Neural cell (in vitro differentiated cells): ENCODE measurements around the gene WWC1. TPM values are rescaled to one million over a fixed set of nuclear protein-coding genes. Genes with fewer than 3 reads are reported as not detected.

ENCODE experiments used
- H2AFZ ChIP-seq: fragments of 200-600, 300-800 bp; sonication (generic), shearing (Covaris generic); 2 replicates; pipeline ENCODE4 v1.6.0; 2014; ENCODE audit warnings: low read depth, mild to moderate bottlenecking, antibody characterized with exemption, low read length, moderate library complexity
- H3F3A ChIP-seq: fragments of 200-600 bp; shearing (Covaris generic); 2 replicates; pipeline ENCODE4 v1.6.1; 2016; ENCODE audit warnings: mild to moderate bottlenecking, moderate library complexity, mixed read lengths, antibody characterized with exemption, low read length; ENCODE audit not compliant: insufficient read depth, poor library complexity, severe bottlenecking
- H3K27ac ChIP-seq: fragments of 200-600, 300-800 bp; sonication (generic), shearing (Covaris generic); 2 replicates; pipeline ENCODE4 v1.5.1; 2014; ENCODE audit warnings: mild to moderate bottlenecking, low read length, moderate library complexity
- H3K27me3 ChIP-seq: fragments of 300-800, 200-600 bp; sonication (generic), shearing (Covaris generic); 2 replicates; pipeline ENCODE4 v1.6.0; 2014; ENCODE audit warnings: mild to moderate bottlenecking, low read depth, low read length, moderate library complexity; ENCODE audit not compliant: insufficient read depth
- H3K36me3 ChIP-seq: fragments of 300-800, 200-600 bp; sonication (generic), shearing (Covaris generic); 2 replicates; pipeline ENCODE4 v1.5.1; 2014; ENCODE audit warnings: mild to moderate bottlenecking, antibody characterized with exemption, low read length, moderate library complexity; ENCODE audit not compliant: insufficient read depth
- H3K4me2 ChIP-seq: fragments of 300-800, 200-600 bp; sonication (generic), shearing (Covaris generic); 2 replicates; pipeline ENCODE4 v1.6.0; 2014; ENCODE audit warnings: mild to moderate bottlenecking, low read length
- H3K4me3 ChIP-seq: fragments of 300-800, 200-600 bp; sonication (generic), shearing (Covaris generic); 2 replicates; pipeline ENCODE4 v1.5.1; 2014; ENCODE audit warnings: mild to moderate bottlenecking, low read length, moderate library complexity
- H3K79me2 ChIP-seq: fragments of 200-600 bp; shearing (Covaris generic); replicated peaks from 2 replicates; pipeline ENCODE4 v1.6.0; 2014; ENCODE audit warnings: mild to moderate bottlenecking, low read length, moderate library complexity; ENCODE audit not compliant: insufficient read depth
- H3K9ac ChIP-seq: fragments of 300-800, 200-600 bp; sonication (generic), shearing (Covaris generic); 2 replicates; pipeline ENCODE4 v1.6.1; 2016; ENCODE audit warnings: mild to moderate bottlenecking, low read length, mixed read lengths
- H3K9me2 ChIP-seq: fragments of 200-600 bp; shearing (Covaris generic); 2 replicates; pipeline ENCODE4 v1.6.1; 2016; ENCODE audit warnings: mild to moderate bottlenecking, low read length, mixed read lengths; ENCODE audit not compliant: insufficient read depth
- H3K9me3 ChIP-seq: fragments of 200-600, 300-800 bp; sonication (generic), shearing (Covaris generic); 2 replicates; pipeline ENCODE4 v1.6.1; 2016; ENCODE audit warnings: mild to moderate bottlenecking, mixed run types, low read length, moderate library complexity, mixed read lengths
- H4K20me1 ChIP-seq: fragments of 200-600 bp; shearing (Covaris generic); 2 replicates; pipeline ENCODE4 v1.6.1; 2016; ENCODE audit warnings: mild to moderate bottlenecking, mixed run types; ENCODE audit not compliant: insufficient read depth
- EP300 ChIP-seq: fragments of 450-650 bp; conservative IDR thresholded peaks from 2 replicates; pipeline ENCODE4 v1.6.1; 2014; ENCODE audit warnings: antibody characterized with exemption, mild to moderate bottlenecking, moderate library complexity; ENCODE audit not compliant: poor library complexity, severe bottlenecking
- EZH2 ChIP-seq: fragments of 200-600, 300-800 bp; shearing (Covaris generic), sonication (generic); IDR thresholded peaks from 2 replicates; pipeline ENCODE4 v1.6.1; 2014; ENCODE audit warnings: antibody characterized with exemption, low read length, borderline replicate concordance, mild to moderate bottlenecking; ENCODE audit not compliant: insufficient read depth, poor library complexity, severe bottlenecking
- MXI1 ChIP-seq: fragments of 450-650 bp; conservative IDR thresholded peaks from 2 replicates; pipeline ENCODE4 v1.6.1; 2014; ENCODE audit warnings: antibody characterized with exemption, mild to moderate bottlenecking; ENCODE audit not compliant: poor library complexity, severe bottlenecking
- POLR2AphosphoS5 ChIP-seq: IDR thresholded peaks from 2 replicates; pipeline ENCODE4 v1.6.1; 2012
- RAD21 ChIP-seq: fragments of 450-650 bp; conservative IDR thresholded peaks from 2 replicates; pipeline ENCODE4 v1.6.1; 2014; ENCODE audit warnings: antibody characterized with exemption, mild to moderate bottlenecking, moderate library complexity
- SMC3 ChIP-seq: fragments of 450-650 bp; conservative IDR thresholded peaks from 2 replicates; pipeline ENCODE4 v1.6.1; 2014; ENCODE audit warnings: antibody characterized with exemption, mild to moderate bottlenecking, moderate library complexity; ENCODE audit not compliant: poor library complexity
- TAF1 ChIP-seq: IDR thresholded peaks from 2 replicates; pipeline ENCODE4 v1.6.1; 2012; ENCODE audit warnings: low read depth
- polyA plus RNA-seq: library from polyadenylated mRNA; depleted of rRNA; stranded (reverse); fragments of >200 nt; gene quantifications from 2 replicates; pipeline ENCODE4 v1.2.3, GENCODE V29; 2014
- TF ChIP-seq, protein P1 (sequence below): fragments of 450-650 bp; IDR thresholded peaks from 2 replicates; pipeline ENCODE4 v1.5.1; 2014; ENCODE audit warnings: antibody characterized with exemption, mild to moderate bottlenecking, moderate library complexity; ENCODE audit not compliant: poor library complexity, severe bottlenecking
- TF ChIP-seq, protein P2 (sequence below): IDR thresholded peaks from 2 replicates; pipeline ENCODE4 v1.6.1; 2012; ENCODE audit warnings: borderline replicate concordance

Gene WWC1
- polyA plus RNA-seq, 1 donor from 2014 or later, result 0.97 TPM

DNA sequence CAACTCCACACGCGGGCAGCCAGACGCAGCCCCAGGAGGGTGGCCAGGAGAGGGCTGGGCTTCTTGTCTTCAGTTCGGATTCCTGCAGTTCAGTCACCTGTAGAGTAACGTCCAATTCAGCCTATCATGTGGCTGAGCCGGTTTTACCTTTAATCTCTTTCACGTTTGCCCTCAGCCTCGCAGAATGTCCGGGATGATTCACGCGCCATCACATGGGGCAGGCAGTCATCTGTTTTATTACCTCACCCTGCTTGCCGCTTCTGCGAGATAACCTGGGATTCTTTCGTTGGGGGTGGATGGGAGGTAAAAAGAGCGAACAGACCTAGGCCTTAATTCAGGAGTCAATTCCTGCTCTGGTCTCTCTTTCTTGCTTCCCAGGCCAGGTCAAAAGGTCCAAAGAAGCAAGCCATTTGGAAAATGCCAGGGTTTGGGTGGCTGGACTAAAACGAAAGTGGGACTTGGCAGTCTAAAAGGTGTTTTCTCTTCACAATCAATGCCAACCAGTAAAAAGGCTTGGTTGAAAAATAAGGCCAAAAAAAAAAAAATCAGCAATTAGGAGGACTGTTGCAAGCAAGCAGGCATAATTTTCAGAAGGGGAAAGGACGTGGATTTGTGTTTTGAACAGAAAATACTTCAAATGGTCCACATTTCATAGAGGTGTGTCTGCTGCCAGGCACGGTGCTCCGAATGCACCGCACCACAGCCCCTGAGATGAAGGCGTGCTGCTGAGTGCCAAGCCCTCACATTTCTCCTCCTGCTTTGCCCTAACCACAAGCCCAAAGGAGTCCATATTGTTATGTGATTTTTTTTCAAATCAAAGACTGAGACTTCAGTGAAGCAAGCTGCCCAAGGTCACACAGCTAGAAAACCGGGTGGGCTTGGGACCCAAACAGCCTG is 2.8 kb upstream of the WWC1 start:
- Histone ChIP-seq H3K36me3 (no peaks in the 10 kb centered on the region), H3K9me3 (no peaks in the 10 kb centered on the region), H4K20me1 (no peaks in the 10 kb centered on the region), H2AFZ (no peak overlapping the region), H3K9me2 (no peaks in the 10 kb centered on the region), H3K9ac (no peak overlapping the region), H3F3A (no peaks in the 10 kb centered on the region), H3K27ac (no peak overlapping the region), H3K27me3 (peaks cover 13% of the 10 kb centered on the region), H3K4me2 (no peak overlapping the region), H3K79me2 (no peaks in the 10 kb centered on the region), H3K4me3 (no peak overlapping the region)
- no peak for TF ChIP-seq MXI1
- no peak for TF ChIP-seq SMC3
- TF ChIP-seq EZH2, result no peak
- TF ChIP-seq TAF1, result no peak
- no peak for TF ChIP-seq POLR2AphosphoS5
- no peak for TF ChIP-seq RAD21
- TF ChIP-seq EP300, result no peak
- TF ChIP-seq, protein P1, sequence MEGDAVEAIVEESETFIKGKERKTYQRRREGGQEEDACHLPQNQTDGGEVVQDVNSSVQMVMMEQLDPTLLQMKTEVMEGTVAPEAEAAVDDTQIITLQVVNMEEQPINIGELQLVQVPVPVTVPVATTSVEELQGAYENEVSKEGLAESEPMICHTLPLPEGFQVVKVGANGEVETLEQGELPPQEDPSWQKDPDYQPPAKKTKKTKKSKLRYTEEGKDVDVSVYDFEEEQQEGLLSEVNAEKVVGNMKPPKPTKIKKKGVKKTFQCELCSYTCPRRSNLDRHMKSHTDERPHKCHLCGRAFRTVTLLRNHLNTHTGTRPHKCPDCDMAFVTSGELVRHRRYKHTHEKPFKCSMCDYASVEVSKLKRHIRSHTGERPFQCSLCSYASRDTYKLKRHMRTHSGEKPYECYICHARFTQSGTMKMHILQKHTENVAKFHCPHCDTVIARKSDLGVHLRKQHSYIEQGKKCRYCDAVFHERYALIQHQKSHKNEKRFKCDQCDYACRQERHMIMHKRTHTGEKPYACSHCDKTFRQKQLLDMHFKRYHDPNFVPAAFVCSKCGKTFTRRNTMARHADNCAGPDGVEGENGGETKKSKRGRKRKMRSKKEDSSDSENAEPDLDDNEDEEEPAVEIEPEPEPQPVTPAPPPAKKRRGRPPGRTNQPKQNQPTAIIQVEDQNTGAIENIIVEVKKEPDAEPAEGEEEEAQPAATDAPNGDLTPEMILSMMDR, result no peak
- TF ChIP-seq, protein P2, sequence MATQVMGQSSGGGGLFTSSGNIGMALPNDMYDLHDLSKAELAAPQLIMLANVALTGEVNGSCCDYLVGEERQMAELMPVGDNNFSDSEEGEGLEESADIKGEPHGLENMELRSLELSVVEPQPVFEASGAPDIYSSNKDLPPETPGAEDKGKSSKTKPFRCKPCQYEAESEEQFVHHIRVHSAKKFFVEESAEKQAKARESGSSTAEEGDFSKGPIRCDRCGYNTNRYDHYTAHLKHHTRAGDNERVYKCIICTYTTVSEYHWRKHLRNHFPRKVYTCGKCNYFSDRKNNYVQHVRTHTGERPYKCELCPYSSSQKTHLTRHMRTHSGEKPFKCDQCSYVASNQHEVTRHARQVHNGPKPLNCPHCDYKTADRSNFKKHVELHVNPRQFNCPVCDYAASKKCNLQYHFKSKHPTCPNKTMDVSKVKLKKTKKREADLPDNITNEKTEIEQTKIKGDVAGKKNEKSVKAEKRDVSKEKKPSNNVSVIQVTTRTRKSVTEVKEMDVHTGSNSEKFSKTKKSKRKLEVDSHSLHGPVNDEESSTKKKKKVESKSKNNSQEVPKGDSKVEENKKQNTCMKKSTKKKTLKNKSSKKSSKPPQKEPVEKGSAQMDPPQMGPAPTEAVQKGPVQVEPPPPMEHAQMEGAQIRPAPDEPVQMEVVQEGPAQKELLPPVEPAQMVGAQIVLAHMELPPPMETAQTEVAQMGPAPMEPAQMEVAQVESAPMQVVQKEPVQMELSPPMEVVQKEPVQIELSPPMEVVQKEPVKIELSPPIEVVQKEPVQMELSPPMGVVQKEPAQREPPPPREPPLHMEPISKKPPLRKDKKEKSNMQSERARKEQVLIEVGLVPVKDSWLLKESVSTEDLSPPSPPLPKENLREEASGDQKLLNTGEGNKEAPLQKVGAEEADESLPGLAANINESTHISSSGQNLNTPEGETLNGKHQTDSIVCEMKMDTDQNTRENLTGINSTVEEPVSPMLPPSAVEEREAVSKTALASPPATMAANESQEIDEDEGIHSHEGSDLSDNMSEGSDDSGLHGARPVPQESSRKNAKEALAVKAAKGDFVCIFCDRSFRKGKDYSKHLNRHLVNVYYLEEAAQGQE, result no peak

- Histone ChIP-seq H3K27ac (no peak overlapping the region), H3K79me2 (no peaks in the 10 kb centered on the region), H3K9ac (peak overlapping the region; percentile 36), H2AFZ (no peak overlapping the region), H4K20me1 (no peaks in the 10 kb centered on the region), H3K27me3 (peaks cover 13% of the 10 kb centered on the region), H3K9me2 (no peaks in the 10 kb centered on the region), H3K4me2 (no peak overlapping the region), H3K36me3 (no peaks in the 10 kb centered on the region), H3K4me3 (peak overlapping the region; percentile 70), H3K9me3 (no peaks in the 10 kb centered on the region), H3F3A (no peaks in the 10 kb centered on the region)
- TF ChIP-seq TAF1, result no peak
- TF ChIP-seq, protein P2, result peak; percentile 2
Measured at GRCh38 chr5:168290902-168291341, 523 bp upstream of the WWC1 start.
